NCI-H510A (cell line): ENCODE data around the gene DYNC2LI1.

Source experiments
- DNase-seq: peaks from one replicate; lab custom pipeline; 2025; lab: John Stamatoyannopoulos, UW

The DYNC2LI1 gene

DNA sequence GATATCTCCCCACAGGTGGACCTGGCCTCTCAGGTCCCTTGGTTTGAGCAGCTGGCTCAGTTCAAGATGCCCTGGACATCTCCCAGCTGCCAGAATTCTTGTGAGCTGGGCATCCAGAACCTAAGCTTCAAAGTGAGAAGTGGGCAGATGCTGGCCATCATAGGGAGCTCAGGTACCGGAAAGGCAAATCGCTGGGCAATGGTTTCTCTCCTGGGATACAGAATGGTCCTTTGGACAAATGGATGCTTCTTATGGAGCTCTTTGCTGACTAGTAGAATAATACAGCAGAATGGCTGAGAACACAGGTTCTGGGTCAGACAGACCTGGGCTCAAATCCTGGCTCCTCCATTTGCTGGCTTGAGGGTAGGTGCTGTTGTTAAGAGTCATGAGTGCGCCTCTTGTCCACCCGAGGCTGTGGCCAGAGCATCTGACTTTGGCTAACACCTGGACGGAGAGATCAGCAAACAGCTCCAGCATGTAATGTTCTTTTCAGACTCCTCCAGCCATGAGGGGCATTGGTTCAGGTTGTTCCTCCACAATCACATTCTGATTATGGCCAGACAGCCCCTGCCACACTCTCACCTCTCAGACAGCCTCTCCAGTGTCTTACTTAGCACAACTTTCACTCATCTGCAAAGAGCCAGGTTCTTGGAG is 72.4 kb downstream of the DYNC2LI1 start:
- no peak for DNase-seq

DNA sequence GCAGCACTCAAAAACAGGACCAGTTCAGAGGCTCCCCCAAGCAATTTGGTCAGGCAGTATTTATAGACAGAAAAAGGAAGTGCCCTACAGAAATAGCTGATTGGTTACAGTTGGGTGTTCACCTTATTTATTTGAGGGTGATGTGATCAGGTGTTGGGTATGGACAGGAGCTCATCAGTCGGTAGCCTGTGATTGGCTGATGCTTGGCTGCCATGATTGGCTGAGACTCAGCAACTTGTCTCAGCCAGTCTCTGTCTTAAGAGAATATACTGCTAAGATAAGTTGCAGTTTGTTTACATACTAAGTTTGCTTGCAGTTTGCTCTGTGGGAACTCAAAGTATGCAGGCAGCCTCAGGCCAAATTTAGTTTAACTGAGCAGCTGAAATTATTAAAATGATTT is 74.4 kb downstream of the DYNC2LI1 start:
- no peak for DNase-seq

DNA sequence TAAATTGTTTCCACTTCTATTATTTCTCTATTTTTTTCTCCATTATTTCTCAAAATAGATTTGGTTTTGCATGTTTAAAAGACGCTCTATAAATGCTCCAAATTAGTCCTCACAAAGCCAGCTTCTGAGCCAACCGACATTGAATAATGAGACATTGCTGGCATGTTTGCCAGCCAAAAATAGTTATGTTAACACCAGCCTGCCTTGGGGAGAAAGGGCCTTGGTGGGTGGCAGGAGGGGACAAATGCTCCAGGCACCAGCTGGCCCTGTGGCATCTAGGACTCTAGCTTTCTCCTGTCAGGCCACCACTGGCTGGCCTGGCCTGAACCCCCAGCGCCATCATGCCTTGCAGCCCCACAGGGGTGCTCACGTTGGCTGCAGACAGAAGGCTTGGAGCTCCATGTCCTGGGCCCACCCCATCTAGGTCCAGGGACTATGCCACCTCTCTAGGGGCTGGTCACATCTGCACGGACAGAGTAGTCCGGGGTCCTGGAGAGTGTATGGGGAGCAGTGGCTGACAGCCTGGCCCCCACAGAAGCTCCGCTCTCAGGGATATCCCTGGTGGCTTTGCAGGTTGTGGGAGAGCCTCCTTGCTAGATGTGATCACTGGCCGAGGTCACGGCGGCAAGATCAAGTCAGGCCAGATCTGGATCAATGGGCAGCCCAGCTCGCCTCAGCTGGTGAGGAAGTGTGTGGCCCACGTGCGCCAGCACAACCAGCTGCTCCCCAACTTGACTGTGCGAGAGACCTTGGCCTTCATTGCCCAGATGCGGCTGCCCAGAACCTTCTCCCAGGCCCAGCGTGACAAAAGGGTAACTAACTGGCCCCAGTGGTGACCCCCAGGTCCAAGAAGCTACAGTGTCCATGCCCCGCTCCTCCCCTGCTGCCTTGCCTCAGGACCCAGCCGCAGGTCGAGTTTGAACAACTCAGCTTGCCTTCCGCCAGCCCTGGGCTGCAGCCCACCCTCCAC is 77.5 kb downstream of the DYNC2LI1 start:
- no peak for DNase-seq

DNA sequence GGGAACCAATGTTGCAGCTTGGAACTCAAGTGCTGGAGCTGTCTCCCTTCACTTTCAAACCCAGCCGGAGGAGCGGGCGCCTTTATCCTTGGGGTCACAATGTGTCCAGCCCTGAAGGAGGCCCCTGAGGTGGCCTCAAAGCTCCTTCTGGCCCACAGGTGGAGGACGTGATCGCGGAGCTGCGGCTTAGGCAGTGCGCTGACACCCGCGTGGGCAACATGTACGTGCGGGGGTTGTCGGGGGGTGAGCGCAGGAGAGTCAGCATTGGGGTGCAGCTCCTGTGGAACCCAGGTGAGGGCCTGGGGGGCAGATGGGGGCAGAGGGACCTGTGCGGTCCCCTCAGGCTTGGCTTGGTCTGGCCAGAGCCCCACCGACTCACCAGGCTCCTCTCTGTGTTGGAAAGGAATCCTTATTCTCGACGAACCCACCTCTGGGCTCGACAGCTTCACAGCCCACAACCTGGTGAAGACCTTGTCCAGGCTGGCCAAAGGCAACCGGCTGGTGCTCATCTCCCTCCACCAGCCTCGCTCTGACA is 78.4 kb downstream of the DYNC2LI1 start:
- DNase-seq = no peak

DNA sequence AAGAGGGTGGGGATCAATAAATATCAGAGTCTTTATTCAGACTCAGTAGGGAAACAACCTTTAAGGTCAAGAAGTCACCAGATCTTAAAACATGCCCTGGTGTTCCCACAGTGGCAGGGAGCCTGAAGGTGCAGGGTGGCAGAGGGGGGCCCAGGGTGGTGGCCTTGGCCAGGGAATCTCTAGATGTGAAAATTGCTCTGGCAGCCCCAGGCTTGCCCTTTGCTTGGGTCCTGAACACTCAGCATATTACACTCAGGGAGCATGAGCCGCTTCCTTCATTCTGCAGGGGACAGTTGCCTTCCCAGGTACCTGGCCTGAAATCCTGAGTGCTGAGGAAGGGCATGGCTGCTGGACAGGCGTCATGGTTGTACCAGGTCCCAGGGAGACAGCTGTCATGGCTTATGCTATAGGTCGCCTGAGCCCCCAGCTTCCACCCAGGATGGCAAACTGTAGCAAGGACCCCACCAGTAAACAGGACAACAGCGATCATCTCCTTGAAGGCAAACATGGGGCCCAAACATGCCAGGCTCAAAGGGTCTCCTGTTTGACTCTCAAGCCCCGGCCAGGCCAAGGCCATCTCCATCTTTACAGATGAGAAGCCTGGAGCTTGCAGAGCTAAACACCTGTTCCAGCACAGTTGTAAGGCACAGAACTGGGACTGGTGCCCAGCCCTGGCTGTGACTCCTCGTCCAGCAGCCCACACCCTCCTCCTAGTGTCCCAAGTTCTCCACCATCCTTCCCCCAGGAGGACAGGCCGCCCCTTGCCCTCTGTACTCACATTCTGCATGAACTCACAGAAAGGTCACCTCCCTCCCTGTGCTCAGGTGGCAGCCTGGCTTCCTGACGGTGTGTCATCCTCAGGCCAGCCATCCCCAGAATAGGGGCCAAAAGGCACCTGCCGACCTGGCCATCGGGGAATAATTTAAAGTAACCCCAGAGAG is 79.6 kb downstream of the DYNC2LI1 start:
- no peak for DNase-seq

DNA sequence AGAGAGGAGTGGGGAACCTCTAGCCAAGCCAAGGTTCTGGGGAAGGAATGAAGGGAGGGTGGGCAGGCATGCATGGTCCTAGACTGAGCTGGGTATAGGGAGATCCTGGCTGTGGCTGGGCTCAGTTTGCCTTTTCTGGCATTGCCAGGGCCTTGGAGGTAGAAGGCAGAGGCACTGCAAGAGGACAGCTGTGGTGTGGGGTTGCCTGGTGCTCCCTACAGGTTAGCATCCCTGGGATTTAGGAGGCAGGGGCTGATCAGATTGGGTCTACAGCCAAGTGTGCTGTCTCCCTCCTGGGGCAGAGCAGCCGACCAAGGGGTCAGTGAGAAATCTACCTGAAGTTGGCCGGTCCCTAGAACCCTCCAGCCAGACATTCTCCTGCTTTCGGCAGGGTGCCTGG is 80.8 kb downstream of the DYNC2LI1 start:
- DNase-seq = no peak

DNA sequence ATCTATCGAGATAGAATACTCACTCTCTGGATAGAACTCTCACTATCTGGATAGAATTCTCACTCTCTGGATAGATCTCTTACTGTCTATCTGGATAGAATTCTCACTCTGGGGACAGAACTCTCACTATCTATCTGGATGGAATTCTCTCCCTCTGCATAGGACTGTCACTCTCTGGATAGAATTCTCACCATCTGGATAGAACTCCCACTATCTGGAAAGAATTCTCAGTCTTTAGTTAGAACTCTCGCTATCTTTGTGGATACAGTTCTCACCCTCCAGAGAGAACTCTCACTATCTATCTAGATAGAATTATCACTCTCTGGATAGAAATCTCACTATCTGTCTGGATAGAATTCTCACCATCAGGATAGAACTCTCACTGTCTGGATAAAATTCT is 81.5 kb downstream of the DYNC2LI1 start:
- DNase-seq = no peak
